Naive B cell (primary cell): Measurements from ENCODE around the gene KRTAP4-6. TPM values are rescaled to one million over a fixed set of nuclear protein-coding genes. Genes with fewer than 3 reads are reported as not detected.
A peak's percentile ranks its signal among the peaks of the same experiment; 100 is the strongest.
"Not testable (repeated sequence)": the region's sequence is repeated elsewhere in the genome, so short reads cannot be mapped to it uniquely, and the experiment has no call there.

ENCODE experiments used
- ATAC-seq, 2 donors: fragments of 150-1000 bp; cut with Tn5 transposase; 2 replicates each; pipeline ENCODE4 v1.10.0; 2021; ENCODE audit warnings: low read depth in 2 of 2, mild to moderate bottlenecking in 2 of 2, moderate library complexity in 2 of 2
- DNase-seq: peaks from one replicate; pipeline ENCODE4 v3.0.0; 2022
- H3K27ac Mint-ChIP-seq, 6 donors: one replicate each; pipeline ENCODE4 v1.8.0; 2020 to 2022; ENCODE audit warnings: mild to moderate bottlenecking in 6 of 6, mixed read lengths in 6 of 6, moderate library complexity in 5 of 6, inconsistent platforms in 2 of 6
- H3K27me3 Mint-ChIP-seq, 3 donors: one replicate each; pipeline ENCODE4 v1.8.0; 2021 to 2022; ENCODE audit warnings: mixed read lengths in 3 of 3, mild to moderate bottlenecking in 1 of 3
- H3K36me3 Mint-ChIP-seq, 2 donors: one replicate each; pipeline ENCODE4 v1.8.0; 2020 to 2022; ENCODE audit warnings: mixed read lengths in 2 of 2, inconsistent platforms in 1 of 2, mild to moderate bottlenecking in 1 of 2
- H3K4me1 Mint-ChIP-seq, 3 donors: one replicate each; pipeline ENCODE4 v1.8.0; 2020 to 2022; ENCODE audit warnings: mixed read lengths in 3 of 3, inconsistent platforms in 1 of 3, mild to moderate bottlenecking in 1 of 3, moderate library complexity in 1 of 3
- H3K4me3 Mint-ChIP-seq, 8 donors: one replicate each; pipeline ENCODE4 v1.8.0; 2020 to 2022; ENCODE audit warnings: mild to moderate bottlenecking in 8 of 8, mixed read lengths in 8 of 8, moderate library complexity in 8 of 8, inconsistent platforms in 2 of 8
- H3K9me3 Mint-ChIP-seq, 7 donors: one replicate each; pipeline ENCODE4 v1.8.0; 2020 to 2022; ENCODE audit warnings: mixed read lengths in 7 of 7, mild to moderate bottlenecking in 5 of 7, inconsistent platforms in 2 of 7, moderate library complexity in 1 of 7
- polyA plus RNA-seq, 6 donors: library from polyadenylated mRNA; unstranded; fragments of 300-500 nt; fragmentation: Illumina TruSeq; gene quantifications; one replicate each; pipeline ENCODE4 v1.2.3, GENCODE V29; 2021; ENCODE audit warnings: low read depth in 6 of 6

Gene KRTAP4-6
- polyA plus RNA-seq, 6 donors from 2014 or later: 1.6 to 2.0 TPM; not detected in 4

- Mint-ChIP-seq H3K36me3 (peaks cover 5 to 24% of the 10 kb centered on the region in 2 donors), H3K9me3 (peaks cover 2 to 24% (median 12%) of the 10 kb centered on the region in 7 donors), H3K27me3 (no peaks in the 10 kb centered on the region), H3K4me1 (peaks cover 28 to 40% (median 29%) of the 10 kb centered on the region in 3 donors), H3K4me3 (peak overlapping the region in 5 of 8 donors; percentile 47 to 84 (median 68)), H3K27ac (peak overlapping the region; percentile 20 to 94 (median 88))
- peak; percentile 48 to 50 for ATAC-seq
- DNase-seq: no peak
These were observed 6.2 kb downstream of the KRTAP4-6 start for GRCh38 chr17:41133880-41134735.

GRCh38 chr17:41131979-41132378 lies 8.4 kb downstream of the KRTAP4-6 start:
- H3K4me3 Mint-ChIP-seq: peak overlapping the region in 2 of 8 donors; percentile 21 to 61
- ATAC-seq: peak; percentile 46 to 60
- H3K4me1 Mint-ChIP-seq: peaks cover 36 to 48% (median 40%) of the 10 kb centered on the region in 3 donors

GRCh38 chr17:41127371-41127770 lies 13.0 kb downstream of the KRTAP4-6 start:
- H3K27ac Mint-ChIP-seq: peak overlapping the region in 1 of 6 donors; percentile 79
- peaks cover 0 to 8% of the 10 kb centered on the region in 2 donors for H3K36me3 Mint-ChIP-seq
- DNase-seq (no peak), ATAC-seq (no peak)
- H3K4me1 Mint-ChIP-seq: peaks cover 56 to 62% (median 58%) of the 10 kb centered on the region in 3 donors
- H3K27me3 Mint-ChIP-seq: no peaks in the 10 kb centered on the region
- H3K4me3 Mint-ChIP-seq: no peak overlapping the region
- H3K9me3 Mint-ChIP-seq: peaks cover 0 to 11% (median 7%) of the 10 kb centered on the region in 7 donors

More at GRCh38 chr17:41131979-41132378, 8.4 kb downstream of the KRTAP4-6 start:
- Mint-ChIP-seq H3K27ac (peak overlapping the region in 5 of 6 donors; percentile 7 to 82 (median 63)), H3K27me3 (no peaks in the 10 kb centered on the region), H3K9me3 (peaks cover 0 to 7% (median 6%) of the 10 kb centered on the region in 7 donors), H3K36me3 (peaks cover 2 to 4% of the 10 kb centered on the region in 2 donors)
- no peak for DNase-seq

GRCh38 chr17:41126412-41126811 lies 13.9 kb downstream of the KRTAP4-6 start:
- Mint-ChIP-seq H3K9me3 (peaks cover 0 to 14% (median 8%) of the 10 kb centered on the region in 7 donors), H3K4me3 (peak overlapping the region in 2 of 8 donors; percentile 16 to 39), H3K27ac (peak overlapping the region in 3 of 6 donors; percentile 39 to 64 (median 59)), H3K36me3 (peaks cover 0 to 8% of the 10 kb centered on the region in 2 donors), H3K4me1 (peaks cover 48 to 63% (median 52%) of the 10 kb centered on the region in 3 donors), H3K27me3 (no peaks in the 10 kb centered on the region)
- no peak for ATAC-seq
- DNase-seq: no peak

- Mint-ChIP-seq H3K4me3 (peak overlapping the region in 4 of 8 donors; percentile 12 to 87 (median 80)), H3K27ac (peak overlapping the region in 3 of 6 donors; percentile 35 to 65 (median 52))
These were observed 15.3 kb downstream of the KRTAP4-6 start for GRCh38 chr17:41125064-41125463.

GRCh38 chr17:41123991-41124371 lies 16.4 kb downstream of the KRTAP4-6 start, which contains the start of gene KRTAP4-12:
Gene KRTAP4-12, minus strand, starts transcription at chr17:41124182. Its CDS starts 60 bp downstream, at chr17:41124122.
- Mint-ChIP-seq H3K9me3 (peaks cover 0 to 24% (median 8%) of the 10 kb centered on the region in 7 donors), H3K27ac (peak within 1 kb of the TSS; percentile 22 to 97 (median 57)), H3K36me3 (peaks cover 0 to 18% of the 10 kb centered on the region in 2 donors), H3K4me3 (peak within 1 kb of the TSS in 7 of 8 donors; percentile 71 to 87 (median 86)), H3K4me1 (peaks cover 48 to 70% (median 54%) of the 10 kb centered on the region in 3 donors)
- not testable (repeated sequence) for DNase-seq, H3K27me3 Mint-ChIP-seq, ATAC-seq

More at GRCh38 chr17:41125064-41125463, 15.3 kb downstream of the KRTAP4-6 start:
- ATAC-seq (no peak), DNase-seq (no peak)
- Mint-ChIP-seq H3K36me3 (peaks cover 0 to 15% of the 10 kb centered on the region in 2 donors), H3K9me3 (peaks cover 0 to 20% (median 10%) of the 10 kb centered on the region in 7 donors), H3K4me1 (peaks cover 51 to 66% (median 53%) of the 10 kb centered on the region in 3 donors), H3K27me3 (no peaks in the 10 kb centered on the region)

- ATAC-seq, H3K27me3 Mint-ChIP-seq, DNase-seq: not testable (repeated sequence)
- H3K9me3 Mint-ChIP-seq: peaks cover 0 to 24% (median 6%) of the 10 kb centered on the region in 7 donors
- peak overlapping the region; percentile 0 to 97 (median 38) for H3K27ac Mint-ChIP-seq
- peaks cover 47 to 71% (median 53%) of the 10 kb centered on the region in 3 donors for H3K4me1 Mint-ChIP-seq
- H3K4me3 Mint-ChIP-seq: peak overlapping the region in 7 of 8 donors; percentile 39 to 87 (median 86)
- H3K36me3 Mint-ChIP-seq: peaks cover 0 to 18% of the 10 kb centered on the region in 2 donors
These were observed 16.9 kb downstream of the KRTAP4-6 start for GRCh38 chr17:41123292-41123990.

GRCh38 chr17:41121742-41122141 lies 18.6 kb downstream of the KRTAP4-6 start:
- H3K9me3 Mint-ChIP-seq: peaks cover 1 to 24% (median 6%) of the 10 kb centered on the region in 7 donors
- H3K4me3 Mint-ChIP-seq: peak overlapping the region in 1 of 8 donors; percentile 29
- DNase-seq (no peak), ATAC-seq (no peak)
- peaks cover 55 to 86% (median 64%) of the 10 kb centered on the region in 3 donors for H3K4me1 Mint-ChIP-seq
- H3K27me3 Mint-ChIP-seq: no peaks in the 10 kb centered on the region
- H3K27ac Mint-ChIP-seq: peak overlapping the region in 5 of 6 donors; percentile 23 to 97 (median 41)
- H3K36me3 Mint-ChIP-seq: peaks cover 0 to 26% of the 10 kb centered on the region in 2 donors

- peak overlapping the region in 7 of 8 donors; percentile 32 to 88 (median 78) for H3K4me3 Mint-ChIP-seq
- peak; percentile 76 to 83 for ATAC-seq
- H3K27ac Mint-ChIP-seq: peak overlapping the region; percentile 97 to 100 (median 98)
- H3K36me3 Mint-ChIP-seq: peaks cover 0 to 34% of the 10 kb centered on the region in 2 donors
- not testable (repeated sequence) for H3K27me3 Mint-ChIP-seq
- DNase-seq: peak; percentile 75
- H3K9me3 Mint-ChIP-seq: peaks cover 0 to 24% (median 3%) of the 10 kb centered on the region in 7 donors
- H3K4me1 Mint-ChIP-seq: peaks cover 68 to 93% (median 80%) of the 10 kb centered on the region in 3 donors
These were observed 20.4 kb downstream of the KRTAP4-6 start for GRCh38 chr17:41119696-41120690.

- Mint-ChIP-seq H3K27ac (peak overlapping the region; percentile 57 to 95 (median 87)), H3K36me3 (peaks cover 3 to 34% of the 10 kb centered on the region in 2 donors), H3K27me3 (no peaks in the 10 kb centered on the region), H3K4me1 (peaks cover 59 to 95% (median 73%) of the 10 kb centered on the region in 3 donors), H3K9me3 (peaks cover 0 to 19% (median 3%) of the 10 kb centered on the region in 7 donors), H3K4me3 (peak overlapping the region in 4 of 8 donors; percentile 43 to 69 (median 52))
- ATAC-seq: no peak
- DNase-seq: no peak
These were observed 21.6 kb downstream of the KRTAP4-6 start for GRCh38 chr17:41118721-41119120.

GRCh38 chr17:41117846-41118386 lies 22.4 kb downstream of the KRTAP4-6 start, which contains the start of gene KRTAP4-11:
Gene KRTAP4-11, minus strand, starts transcription at chr17:41118373. Its CDS starts 58 bp downstream, at chr17:41118315.
- ATAC-seq, H3K27me3 Mint-ChIP-seq, DNase-seq: not testable (repeated sequence)
- peak within 1 kb of the TSS; percentile 91 to 100 (median 98) for H3K27ac Mint-ChIP-seq
- H3K9me3 Mint-ChIP-seq: peaks cover 0 to 22% (median 4%) of the 10 kb centered on the region in 7 donors
- H3K4me3 Mint-ChIP-seq: peak within 1 kb of the TSS in 6 of 8 donors; percentile 36 to 87 (median 74)
- H3K36me3 Mint-ChIP-seq: peaks cover 10 to 27% of the 10 kb centered on the region in 2 donors
- peaks cover 53 to 92% (median 65%) of the 10 kb centered on the region in 3 donors for H3K4me1 Mint-ChIP-seq
